Hematopoietic multipotent progenitor cell treated with erythropoietin and hydrocortisone succinate and interleukin-3 and kit ligand, for 17 days (in vitro differentiated cells): ENCODE results near the gene C1QC.
"Not testable (repeated sequence)": the region's sequence is repeated elsewhere in the genome, so short reads cannot be mapped to it uniquely, and the experiment has no call there.

Experiments used
- DNase-seq: peaks from one replicate; pipeline ENCODE4 v3.0.0-alpha.2; 2015; ENCODE audit warnings: low spot score

Gene C1QC

GRCh38 chr1:22651941-22652856 is 8.8 kb downstream of the C1QC start:
- no peak for DNase-seq

GRCh38 chr1:22652881-22653316 is 9.5 kb downstream of the C1QC start, which contains the start of gene C1QB:
Gene C1QB, plus strand, starts transcription at chr1:22653236. Its CDS starts 6,227 bp downstream, at chr1:22659463.
- DNase-seq = no peak

- no peak for DNase-seq
Measured at GRCh38 chr1:22654692-22655091, 11.3 kb downstream of the C1QC start.

GRCh38 chr1:22658385-22659163 is 15.1 kb downstream of the C1QC start:
- DNase-seq = no peak

- no peak for DNase-seq
Measured at GRCh38 chr1:22660716-22661241, 17.3 kb downstream of the C1QC start.

GRCh38 chr1:22661880-22662279 is 18.4 kb downstream of the C1QC start:
- DNase-seq = no peak

- DNase-seq = no peak
Measured at GRCh38 chr1:22662318-22662717, 18.9 kb downstream of the C1QC start.

- no peak for DNase-seq
Measured at GRCh38 chr1:22662986-22663408, 19.6 kb downstream of the C1QC start.

GRCh38 chr1:22665752-22666151 is 22.3 kb downstream of the C1QC start:
- DNase-seq = no peak

- no peak for DNase-seq
Measured at GRCh38 chr1:22666412-22666811, 23.0 kb downstream of the C1QC start.

GRCh38 chr1:22668840-22669239 is 25.4 kb downstream of the C1QC start:
- DNase-seq = not testable (repeated sequence)

- DNase-seq = no peak
Measured at GRCh38 chr1:22670352-22670975, 27.0 kb downstream of the C1QC start.

GRCh38 chr1:22671999-22672398 is 28.6 kb downstream of the C1QC start:
- DNase-seq = no peak

- no peak for DNase-seq
Measured at GRCh38 chr1:22673486-22674409, 30.3 kb downstream of the C1QC start.

GRCh38 chr1:22674410-22674749 is 30.9 kb downstream of the C1QC start:
- no peak for DNase-seq

GRCh38 chr1:22676151-22676550 is 32.7 kb downstream of the C1QC start:
- DNase-seq = not testable (repeated sequence)

- no peak for DNase-seq
Measured at GRCh38 chr1:22676916-22677583, 33.6 kb downstream of the C1QC start.

- no peak for DNase-seq
Measured at GRCh38 chr1:22677931-22678896, 34.8 kb downstream of the C1QC start.

- no peak for DNase-seq
Measured at GRCh38 chr1:22680726-22681125, 37.3 kb downstream of the C1QC start.
